Heart left ventricle (tissue), 16 donors: ENCODE results near the gene IL1B. TPM values are rescaled to one million over a fixed set of nuclear protein-coding genes. Genes with fewer than 3 reads are reported as not detected.

Experiments used
- ATAC-seq, 4 donors: fragments of 200-7000 bp; cut with Tn5 transposase; one replicate each; pipeline ENCODE4 v1.9.1; 2020 to 2022; ENCODE audit warnings: moderate library complexity in 4 of 4, mild to moderate bottlenecking in 3 of 4, moderate number of reproducible peaks in 1 of 4
- DNase-seq, 5 donors: peaks; one replicate each; pipeline ENCODE4 v3.0.0-alpha.2; 2020
- H3K27ac ChIP-seq, 12 donors: fragments of 200-600 bp; sonication (generic) in 4 of 12; one replicate each; pipeline versions ENCODE4 v1.5.0 to v1.8.0; 2016 to 2022; ENCODE audit warnings: mild to moderate bottlenecking in 2 of 12
- H3K27me3 ChIP-seq, 9 donors: fragments of 200-600 bp; sonication (generic) in 2 of 9; one replicate each; pipeline versions ENCODE4 v1.5.1 to v1.8.0; 2016 to 2022; ENCODE audit warnings: mild to moderate bottlenecking in 3 of 9
- H3K36me3 ChIP-seq, 9 donors: fragments of 200-600 bp; sonication (generic) in 2 of 9; one replicate each; pipeline versions ENCODE4 v1.5.0 to v1.8.0; 2018 to 2022; ENCODE audit warnings: mild to moderate bottlenecking in 2 of 9
- H3K4me1 ChIP-seq, 12 donors: fragments of 200-600 bp; sonication (generic) in 4 of 12; one replicate each; pipeline versions ENCODE4 v1.5.0 to v1.8.0; 2016 to 2022; ENCODE audit warnings: mild to moderate bottlenecking in 3 of 12
- H3K4me3 ChIP-seq, 12 donors: fragments of 200-600 bp; sonication (generic) in 4 of 12; one replicate each; pipeline versions ENCODE4 v1.5.0 to v1.8.0; 2017 to 2022; ENCODE audit warnings: mild to moderate bottlenecking in 9 of 12, moderate library complexity in 4 of 12
- H3K9me3 ChIP-seq, 12 donors: fragments of 200-600 bp; sonication (generic) in 4 of 12; one replicate each; pipeline versions ENCODE4 v1.5.0 to v1.8.0; 2016 to 2022; ENCODE audit warnings: mild to moderate bottlenecking in 1 of 12
- POLR2A ChIP-seq, 2 donors: fragments of 450-650 bp; IDR thresholded peaks; one replicate each; pipeline ENCODE4 v1.6.1; 2017; ENCODE audit warnings: antibody characterized with exemption in 2 of 2, mild to moderate bottlenecking in 2 of 2, moderate library complexity in 2 of 2
- WGBS, 4 donors: extraction: QIAGEN DNeasy Blood & Tissue Kit in 2 of 4; methylation state at CpG; one replicate each; pipeline versions ENCODE4 v1.1.5 to v1.1.7; 2013 to 2018; 5-methylcytosine and 5-hydroxymethylcytosine counted together
- intact Hi-C, 10 donors: fragments of 100-400 bp; cut with DNase I; formaldehyde crosslinking; loops; one replicate each; pipeline versions ENCODE4 v1.11.1 to v1.14.2; 2022
- polyA plus RNA-seq, 2 donors: library from polyadenylated mRNA; stranded (reverse); fragments of 200-250 nt; gene quantifications; one replicate each; pipeline ENCODE4 v1.2.3, GENCODE V29; 2013
- total RNA-seq, 9 donors: library from RNA; depleted of rRNA in 2 of 9; stranded (reverse); fragments of >200 nt in 2 of 9; fragmentation: NEBNext Ultra II Directional in 3 of 9; extraction: Animal tissue kit (Norgen Biotek cat#: 25700) in 3 of 9; gene quantifications; one replicate each; pipeline versions ENCODE4 v1.1.0 to v1.2.4, GENCODE V29; 2016 to 2023
- TF ChIP-seq, protein P1 (sequence below), 12 donors: fragments of 200-600 bp; sonication (generic) in 4 of 12; IDR thresholded peaks; one replicate each; pipeline versions ENCODE4 v1.5.0 to v1.8.0; 2018 to 2022; ENCODE audit warnings: antibody characterized with exemption in 12 of 12, mild to moderate bottlenecking in 5 of 12
- donor health status: ischemic (EF 13 %, LVEDD 7.1; RV severe dilation, severe dysfunction).
- donor health status: healthy with polysubstance abuse.
- donor health status: DM: no; HTN: yes; CAD: no.
- donor health status: DM: no; HTN: no; CAD: no.
- donor health status: ischemic (EF 25% LVEDD 6.9; RV normal size, moderate dysfunction).
- donor health status: ischemic (EF 25% LVEDD 5.7; RV mildly dilated, moderate dysfunction).
- donor health status: healthy.
- donor health status: DM: yes; HTN: yes; CAD: no.
- donor health status: ischemic (EF 35%, LVEDD 5.7; RV mildly dilated, moderate dysfunction).
- donor health status: nonischemic (EF 11% LVEDD 7.7; RV severe dilation, severe dysfunction).
- donor health status: DM: yes; HTN: yes; CAD: no.
- donor health status: PGD.
- donor health status: ischemic (EF 29% LVEDD 5.4; RV normal size, mild dysfunction).
- donor health status: nonischemic (EF 23%, LVEDD 6.1; RV moderate dilation, normal function).

Gene IL1B
- total and polyA plus RNA-seq, 11 donors = 0.27 to 12.3 (median 1.1) TPM; not detected in 4

DNA sequence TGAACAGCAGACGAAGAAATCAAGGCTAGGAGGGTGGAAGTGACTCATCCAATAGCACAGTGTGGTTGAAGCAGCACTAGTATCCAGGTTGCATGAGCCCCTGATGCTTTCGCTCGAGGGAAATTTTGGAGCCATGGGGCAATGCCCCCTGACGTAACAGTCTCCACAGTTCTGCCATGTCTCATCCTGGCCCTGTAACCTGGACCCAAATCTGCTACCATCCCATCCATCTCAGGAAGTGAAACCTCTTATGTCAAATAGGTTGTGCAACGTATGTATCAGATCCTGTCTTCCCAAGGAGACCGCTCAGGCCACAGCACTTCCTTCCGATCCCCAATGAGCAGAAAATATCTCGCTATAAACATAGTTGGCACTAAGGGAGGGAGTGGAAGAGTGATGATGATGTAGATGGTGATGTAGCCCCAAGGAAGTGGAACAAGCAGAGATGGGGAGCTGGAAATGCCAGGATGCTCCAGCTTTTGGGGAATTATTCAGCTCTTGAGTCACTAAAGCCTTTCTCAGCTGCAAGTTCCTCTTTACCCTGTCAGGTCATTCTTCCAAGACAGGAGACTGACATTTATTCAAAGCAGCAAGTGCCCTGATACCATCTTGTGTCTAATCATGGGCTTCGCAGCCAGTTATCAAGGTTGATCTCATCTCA lies 3.0 kb upstream of the IL1B start:
- peak; percentile 15 to 75 (median 64) for ATAC-seq
- no peak overlapping the region for H3K27ac ChIP-seq
- peak in 1 of 5 donors; percentile 25 for DNase-seq
- 85 to 91% (median 87%) methylated on average over 9 of the region's 9 CpGs for WGBS, 4 donors
- H3K4me1 ChIP-seq = peaks cover 0 to 60% (median 0%) of the 10 kb centered on the region in 12 donors
- TF ChIP-seq, protein P1, sequence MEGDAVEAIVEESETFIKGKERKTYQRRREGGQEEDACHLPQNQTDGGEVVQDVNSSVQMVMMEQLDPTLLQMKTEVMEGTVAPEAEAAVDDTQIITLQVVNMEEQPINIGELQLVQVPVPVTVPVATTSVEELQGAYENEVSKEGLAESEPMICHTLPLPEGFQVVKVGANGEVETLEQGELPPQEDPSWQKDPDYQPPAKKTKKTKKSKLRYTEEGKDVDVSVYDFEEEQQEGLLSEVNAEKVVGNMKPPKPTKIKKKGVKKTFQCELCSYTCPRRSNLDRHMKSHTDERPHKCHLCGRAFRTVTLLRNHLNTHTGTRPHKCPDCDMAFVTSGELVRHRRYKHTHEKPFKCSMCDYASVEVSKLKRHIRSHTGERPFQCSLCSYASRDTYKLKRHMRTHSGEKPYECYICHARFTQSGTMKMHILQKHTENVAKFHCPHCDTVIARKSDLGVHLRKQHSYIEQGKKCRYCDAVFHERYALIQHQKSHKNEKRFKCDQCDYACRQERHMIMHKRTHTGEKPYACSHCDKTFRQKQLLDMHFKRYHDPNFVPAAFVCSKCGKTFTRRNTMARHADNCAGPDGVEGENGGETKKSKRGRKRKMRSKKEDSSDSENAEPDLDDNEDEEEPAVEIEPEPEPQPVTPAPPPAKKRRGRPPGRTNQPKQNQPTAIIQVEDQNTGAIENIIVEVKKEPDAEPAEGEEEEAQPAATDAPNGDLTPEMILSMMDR (IDR thresholded peaks at IDR 0.05) = no peak
- no peak for TF ChIP-seq POLR2A (IDR thresholded peaks at IDR 0.05)
- H3K27me3 ChIP-seq = peaks cover 0 to 32% (median 3%) of the 10 kb centered on the region in 9 donors
- no peaks in the 10 kb centered on the region for H3K9me3 ChIP-seq
- H3K4me3 ChIP-seq = no peak overlapping the region
- no peaks in the 10 kb centered on the region for H3K36me3 ChIP-seq
- intact Hi-C loops = no loop called here

DNA sequence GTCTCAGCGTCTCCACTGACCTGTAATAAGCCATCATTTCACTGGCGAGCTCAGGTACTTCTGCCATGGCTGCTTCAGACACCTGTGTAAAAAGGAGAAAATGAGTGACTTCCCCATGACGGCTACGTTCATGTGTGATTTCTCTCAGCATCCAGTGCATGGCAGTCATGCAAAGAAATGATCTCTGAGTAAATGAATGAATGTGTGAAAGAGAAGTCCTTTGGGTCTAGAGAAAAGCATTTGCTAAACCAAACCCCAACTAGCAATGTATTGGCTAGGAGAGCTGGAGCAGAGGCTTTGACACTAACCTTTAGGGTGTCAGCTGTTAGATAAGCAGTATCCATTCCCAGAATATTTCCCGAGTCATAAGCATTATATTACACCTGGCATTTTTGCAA lies 417 bp downstream of the IL1B start:
- no peak for ATAC-seq
- 78 to 80% (median 79%) methylated on average over 5 of the region's 5 CpGs for WGBS, 4 donors
- peaks cover 0 to 30% (median 3%) of the 10 kb centered on the region in 9 donors for H3K27me3 ChIP-seq
- H3K4me3 ChIP-seq = peak overlapping the region in 1 of 12 donors; percentile 39
- H3K4me1 ChIP-seq = peaks cover 0 to 66% (median 0%) of the 10 kb centered on the region in 12 donors
- DNase-seq = no peak
- no peaks in the 10 kb centered on the region for H3K9me3 ChIP-seq
- H3K27ac ChIP-seq = no peak overlapping the region
- TF ChIP-seq POLR2A (IDR thresholded peaks at IDR 0.05) = no peak
- TF ChIP-seq, protein P1 (IDR thresholded peaks at IDR 0.05) = no peak
- intact Hi-C loops = no loop called here
- no peaks in the 10 kb centered on the region for H3K36me3 ChIP-seq

DNA sequence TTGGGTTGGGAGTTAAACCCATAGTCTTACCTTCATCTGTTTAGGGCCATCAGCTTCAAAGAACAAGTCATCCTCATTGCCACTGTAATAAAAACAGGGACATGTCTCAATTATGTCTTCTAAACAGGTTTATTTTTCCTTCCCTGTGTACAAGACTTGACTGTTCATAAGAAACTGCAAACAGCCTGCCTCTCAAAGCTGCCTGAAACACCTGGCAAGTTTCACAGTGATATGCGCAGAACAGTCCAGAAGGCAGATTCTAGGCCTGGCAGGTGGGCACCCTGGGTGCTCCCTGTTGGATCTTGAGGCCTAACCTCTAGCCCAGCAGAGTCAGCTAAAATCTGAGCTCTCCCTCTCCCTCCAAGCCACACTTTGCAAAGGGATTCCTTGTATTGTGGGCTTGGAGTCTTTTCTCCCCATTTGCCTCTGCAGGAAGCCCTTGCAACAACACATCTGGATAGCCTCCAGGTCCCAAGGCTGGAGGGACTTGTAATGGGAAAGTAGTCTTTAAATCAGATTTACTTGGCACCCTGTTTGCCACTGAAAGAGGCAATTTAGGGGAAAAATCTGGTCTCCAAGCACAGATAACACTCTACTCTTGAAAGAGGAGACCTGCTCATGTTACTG lies 930 bp downstream of the IL1B start:
- TF ChIP-seq POLR2A (IDR thresholded peaks at IDR 0.05) = no peak
- TF ChIP-seq, protein P1 (IDR thresholded peaks at IDR 0.05) = no peak
- no peaks in the 10 kb centered on the region for H3K36me3 ChIP-seq
- 90 to 100% (median 93%) methylated on average over 1 of the region's 1 CpG for WGBS, 4 donors
- peaks cover 0 to 27% (median 3%) of the 10 kb centered on the region in 9 donors for H3K27me3 ChIP-seq
- no peak overlapping the region for H3K27ac ChIP-seq
- H3K4me3 ChIP-seq = peak overlapping the region in 1 of 12 donors; percentile 39
- peaks cover 0 to 61% (median 0%) of the 10 kb centered on the region in 12 donors for H3K4me1 ChIP-seq
- H3K9me3 ChIP-seq = no peaks in the 10 kb centered on the region
- ATAC-seq (no peak), DNase-seq (no peak)
- intact Hi-C loops = no loop called here

DNA sequence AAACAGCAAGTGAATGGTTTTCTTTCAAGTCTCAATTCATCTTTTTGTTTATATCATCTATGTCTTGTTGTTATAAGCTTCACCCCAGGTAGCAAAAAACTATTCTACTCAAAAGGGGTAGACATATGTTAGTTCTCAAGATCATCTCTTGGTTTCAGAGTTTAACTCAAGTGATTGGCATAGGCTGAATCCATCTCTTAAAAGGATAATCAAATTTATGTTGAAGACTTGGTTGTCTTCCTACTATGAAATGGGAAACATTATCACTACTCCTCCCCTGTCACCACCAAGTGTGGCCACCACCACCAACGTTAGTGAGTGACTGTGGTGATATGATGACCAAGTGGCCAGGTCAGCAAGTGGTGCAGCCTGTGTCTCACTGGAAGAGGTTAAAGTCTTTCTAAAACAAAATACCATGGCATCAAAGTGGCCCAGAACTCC lies 1.5 kb downstream of the IL1B start:
- no peak for ATAC-seq
- H3K9me3 ChIP-seq = no peaks in the 10 kb centered on the region
- no peak overlapping the region for H3K27ac ChIP-seq
- 72 to 82% (median 76%) methylated on average over 1 of the region's 1 CpG for WGBS, 4 donors
- TF ChIP-seq, protein P1 (IDR thresholded peaks at IDR 0.05) = no peak
- TF ChIP-seq POLR2A (IDR thresholded peaks at IDR 0.05) = no peak
- no peaks in the 10 kb centered on the region for H3K36me3 ChIP-seq
- peaks cover 0 to 26% (median 3%) of the 10 kb centered on the region in 9 donors for H3K27me3 ChIP-seq
- peak overlapping the region in 1 of 12 donors; percentile 39 for H3K4me3 ChIP-seq
- no peak for DNase-seq
- H3K4me1 ChIP-seq = peaks cover 0 to 55% (median 0%) of the 10 kb centered on the region in 12 donors
- intact Hi-C loops = no loop called here
